GM12864 (cell line): ENCODE measurements around the gene BTBD9.

ENCODE experiments used
- DNase-seq: peaks from one replicate; pipeline ENCODE4 v3.0.0-alpha.2; 2011; ENCODE audit warnings: low read depth
- H3K4me3 ChIP-seq: 2 replicates; pipeline ENCODE4 v1.5.1; 2011; ENCODE audit warnings: mild to moderate bottlenecking, low read depth, low read length, control low read depth
- TF ChIP-seq, protein P1 (sequence below): IDR thresholded peaks from 2 replicates; pipeline ENCODE4 v1.5.1; 2011; ENCODE audit warnings: low read depth, mild to moderate bottlenecking, moderate library complexity, low read length, control low read depth, inconsistent platforms; ENCODE audit errors: missing control alignments

Gene BTBD9

DNA sequence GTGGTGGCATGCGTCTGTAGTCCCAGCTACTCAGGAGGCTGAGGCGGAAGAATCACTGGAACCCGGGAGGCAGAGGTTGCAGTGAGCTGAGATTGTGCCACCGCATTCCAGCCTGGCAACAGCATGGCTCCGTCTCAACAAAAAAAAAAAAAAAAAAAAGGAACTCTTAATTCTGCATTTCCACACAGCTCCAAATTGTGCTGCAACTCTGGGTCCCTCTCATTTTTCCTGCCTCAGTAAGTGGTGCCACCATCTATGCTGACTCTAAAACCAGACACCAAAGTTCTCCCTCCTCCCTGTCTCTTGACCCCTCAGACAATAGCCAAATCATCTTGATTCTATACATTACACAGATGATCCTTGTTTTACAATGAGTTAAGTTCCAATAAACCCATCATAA, 133.9 kb downstream of the BTBD9 start:
- DNase-seq = no peak
- H3K4me3 ChIP-seq = no peak overlapping the region

DNA sequence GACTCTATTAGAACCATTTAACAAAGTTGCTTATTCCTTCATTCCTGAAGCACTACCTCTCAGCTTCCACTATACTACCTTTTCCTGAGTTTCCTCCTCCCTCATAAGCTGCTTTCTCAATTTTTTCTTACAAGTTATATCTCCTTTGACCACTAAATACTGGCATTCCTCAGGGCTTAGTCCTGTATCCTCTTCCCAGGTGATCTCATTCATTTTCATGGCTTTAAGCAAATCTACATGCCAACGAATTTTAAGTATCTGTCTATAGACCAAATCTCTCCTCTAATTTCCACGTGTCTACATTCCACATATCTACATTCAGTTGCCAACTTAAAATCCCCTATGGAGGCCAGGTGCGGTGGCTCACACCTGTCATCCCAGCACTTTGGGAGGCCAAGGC, 134.7 kb downstream of the BTBD9 start:
- TF ChIP-seq, protein P1, sequence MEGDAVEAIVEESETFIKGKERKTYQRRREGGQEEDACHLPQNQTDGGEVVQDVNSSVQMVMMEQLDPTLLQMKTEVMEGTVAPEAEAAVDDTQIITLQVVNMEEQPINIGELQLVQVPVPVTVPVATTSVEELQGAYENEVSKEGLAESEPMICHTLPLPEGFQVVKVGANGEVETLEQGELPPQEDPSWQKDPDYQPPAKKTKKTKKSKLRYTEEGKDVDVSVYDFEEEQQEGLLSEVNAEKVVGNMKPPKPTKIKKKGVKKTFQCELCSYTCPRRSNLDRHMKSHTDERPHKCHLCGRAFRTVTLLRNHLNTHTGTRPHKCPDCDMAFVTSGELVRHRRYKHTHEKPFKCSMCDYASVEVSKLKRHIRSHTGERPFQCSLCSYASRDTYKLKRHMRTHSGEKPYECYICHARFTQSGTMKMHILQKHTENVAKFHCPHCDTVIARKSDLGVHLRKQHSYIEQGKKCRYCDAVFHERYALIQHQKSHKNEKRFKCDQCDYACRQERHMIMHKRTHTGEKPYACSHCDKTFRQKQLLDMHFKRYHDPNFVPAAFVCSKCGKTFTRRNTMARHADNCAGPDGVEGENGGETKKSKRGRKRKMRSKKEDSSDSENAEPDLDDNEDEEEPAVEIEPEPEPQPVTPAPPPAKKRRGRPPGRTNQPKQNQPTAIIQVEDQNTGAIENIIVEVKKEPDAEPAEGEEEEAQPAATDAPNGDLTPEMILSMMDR = no peak
- no peak overlapping the region for H3K4me3 ChIP-seq
- no peak for DNase-seq

More for the DNA sequence above, 133.9 kb downstream of the BTBD9 start:
- TF ChIP-seq, protein P1 = no peak

DNA sequence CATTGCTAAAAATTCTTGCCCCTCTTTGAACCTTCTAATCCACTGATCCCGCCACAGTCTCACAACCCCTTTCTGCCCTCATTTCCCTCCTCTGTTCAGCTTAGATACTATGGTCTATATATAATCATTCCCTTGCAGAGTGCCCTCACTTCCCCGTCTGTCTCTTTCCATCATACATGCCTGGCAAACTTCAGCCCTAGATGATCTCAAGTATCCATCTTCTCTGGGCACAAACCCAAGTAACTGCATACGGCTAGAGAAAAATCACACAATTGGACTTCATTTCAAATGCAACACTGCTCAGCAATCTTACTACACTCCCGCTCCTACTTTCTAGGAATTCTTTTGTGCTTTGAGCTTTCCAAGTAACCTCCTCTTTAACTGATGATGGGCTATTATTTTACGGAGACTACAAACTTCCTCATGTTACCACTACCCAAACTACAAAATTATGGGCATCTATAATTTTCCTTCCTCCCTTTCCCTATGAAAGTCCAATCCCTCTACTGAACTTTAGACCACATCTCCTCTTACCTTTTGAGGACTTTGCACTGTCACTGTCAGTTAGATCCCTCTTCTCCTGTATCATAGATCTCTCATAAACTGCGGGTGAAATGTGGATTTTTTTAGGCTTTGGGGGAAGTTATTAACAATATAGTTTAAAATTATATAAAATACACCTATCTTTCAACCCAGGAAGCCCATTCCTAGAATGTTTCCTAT, 135.6 kb downstream of the BTBD9 start:
- TF ChIP-seq, protein P1 = no peak
- H3K4me3 ChIP-seq = no peak overlapping the region
- no peak for DNase-seq

DNA sequence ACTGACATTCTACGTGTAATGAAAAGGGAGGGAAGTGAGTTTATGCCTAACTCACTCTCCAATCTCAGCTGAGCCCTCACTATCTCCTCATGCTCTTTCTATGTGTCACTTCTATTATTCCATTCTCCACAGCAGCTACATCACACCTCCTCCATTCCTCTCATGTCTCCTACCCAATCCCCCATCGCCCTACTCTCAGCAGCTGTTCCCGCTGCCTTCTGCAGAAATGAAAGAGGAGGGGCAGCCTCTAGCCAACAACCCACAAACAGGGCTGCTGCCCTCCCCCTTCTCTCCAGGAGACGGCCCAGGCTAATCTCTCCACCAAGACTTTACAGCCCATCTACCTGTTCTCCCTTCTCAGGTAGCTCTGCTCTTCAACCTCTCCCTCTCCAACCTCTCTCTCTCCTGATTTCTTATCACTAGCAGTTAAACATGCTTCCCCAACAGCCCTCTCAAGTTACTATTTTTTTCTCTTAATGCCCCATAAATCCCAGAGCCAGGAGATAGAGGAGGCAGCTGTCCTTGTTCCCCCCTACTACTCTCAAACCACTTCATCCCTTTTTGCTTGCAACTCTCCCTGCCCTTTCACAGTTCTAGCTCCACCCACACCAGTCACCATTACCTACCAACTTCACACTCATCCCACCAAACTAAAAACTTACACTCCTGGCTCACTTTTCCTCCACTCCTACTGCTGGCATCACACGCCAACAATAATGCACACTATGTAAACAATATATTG, 136.5 kb downstream of the BTBD9 start:
- no peak for DNase-seq
- H3K4me3 ChIP-seq = no peak overlapping the region
- TF ChIP-seq, protein P1 = no peak

DNA sequence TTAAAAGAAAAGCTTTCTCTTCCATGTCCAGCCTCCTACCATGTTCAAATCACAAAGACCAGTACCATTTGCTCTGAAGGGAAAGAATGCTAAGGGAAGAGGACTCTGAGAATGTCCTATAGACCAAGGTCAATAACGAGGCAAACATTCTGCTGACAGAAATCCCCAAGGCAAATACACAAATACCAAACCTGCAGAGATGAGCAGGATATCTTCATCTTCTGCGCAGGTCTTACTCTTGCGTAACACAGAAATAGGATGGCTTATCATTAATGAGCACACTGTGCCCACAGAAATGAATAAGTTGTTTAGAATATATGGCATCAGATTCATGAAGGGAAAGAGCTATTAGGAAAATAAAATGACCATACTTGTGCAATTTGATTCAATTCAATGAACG, 137.3 kb downstream of the BTBD9 start:
- TF ChIP-seq, protein P1 = no peak
- DNase-seq = no peak
- no peak overlapping the region for H3K4me3 ChIP-seq

DNA sequence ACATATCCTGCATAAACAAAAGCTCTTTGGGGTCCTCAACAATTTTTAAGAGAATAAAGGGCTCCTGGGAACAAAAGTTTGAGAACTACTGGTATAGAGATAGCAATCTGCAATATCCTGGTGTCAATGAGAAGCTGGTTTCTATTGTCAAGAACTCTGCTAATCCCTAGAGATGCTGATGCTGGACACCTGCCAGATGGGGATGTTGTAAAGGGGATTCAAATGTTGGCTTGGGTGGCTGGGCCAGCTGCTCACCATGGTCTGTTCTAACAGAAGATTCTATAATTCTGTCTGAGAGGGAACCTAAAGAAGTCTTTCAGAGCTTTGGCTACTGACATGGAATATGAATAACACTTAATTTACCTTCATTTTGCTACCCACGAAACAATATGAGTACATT, 137.8 kb downstream of the BTBD9 start:
- no peak overlapping the region for H3K4me3 ChIP-seq
- no peak for DNase-seq
- TF ChIP-seq, protein P1 = no peak

DNA sequence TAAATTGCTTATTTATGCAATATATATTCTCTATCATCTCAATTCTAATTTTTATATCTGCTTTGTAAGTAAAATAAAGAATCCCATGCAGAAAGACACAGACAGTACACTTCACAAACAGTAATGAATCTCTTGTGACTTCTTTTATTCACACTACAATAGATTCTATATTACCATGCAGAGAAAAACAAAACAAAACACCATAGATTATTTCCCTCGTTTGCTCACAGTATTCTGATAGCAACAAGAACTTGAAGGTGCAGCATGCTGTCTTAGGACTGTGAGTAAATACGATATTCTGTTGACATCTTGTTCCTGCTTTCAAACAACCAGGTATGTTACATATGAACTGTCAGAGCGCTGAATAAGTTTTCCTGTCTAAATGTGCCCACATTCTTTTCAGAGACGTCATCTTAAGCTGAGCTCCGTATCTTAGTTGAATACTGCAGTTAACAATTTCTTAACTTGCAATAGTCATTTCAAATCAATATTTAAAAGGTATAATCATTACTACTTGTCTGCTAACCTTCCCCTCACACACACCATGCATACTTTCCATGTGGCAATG, 140.1 kb downstream of the BTBD9 start:
- TF ChIP-seq, protein P1 = no peak
- DNase-seq = no peak
- no peak overlapping the region for H3K4me3 ChIP-seq
